ENCODE measurements around the gene PDGFB.

PDGFB gene

GRCh38 chr22:39254789-39255298, 10.1 kb upstream of the PDGFB start:
- DNase-seq (ENCODE audit: low read depth in 2 of 2), result no peak

GRCh38 chr22:39254122-39254521, 9.3 kb upstream of the PDGFB start:
- no peak for DNase-seq (ENCODE audit: low read depth in 2 of 2)

- no peak for DNase-seq (ENCODE audit: low read depth in 2 of 2)
Observed at GRCh38 chr22:39253435-39254070, 8.8 kb upstream of the PDGFB start.

- DNase-seq (ENCODE audit: low read depth in 2 of 2), result no peak
Observed at GRCh38 chr22:39252461-39253434, 8.0 kb upstream of the PDGFB start.

- no peak for DNase-seq (ENCODE audit: low read depth in 2 of 2)
Observed at GRCh38 chr22:39251762-39252460, 7.1 kb upstream of the PDGFB start.

- no peak for DNase-seq (ENCODE audit: low read depth in 2 of 2)
Observed at GRCh38 chr22:39250838-39251237, 6.1 kb upstream of the PDGFB start.

- no peak for DNase-seq (ENCODE audit: low read depth in 2 of 2)
Observed at GRCh38 chr22:39250131-39250530, 5.3 kb upstream of the PDGFB start.

GRCh38 chr22:39249086-39249704, 4.4 kb upstream of the PDGFB start:
- DNase-seq (ENCODE audit: low read depth in 2 of 2), result no peak

GRCh38 chr22:39248254-39248653, 3.5 kb upstream of the PDGFB start:
- no peak for DNase-seq (ENCODE audit: low read depth in 2 of 2)

- DNase-seq (ENCODE audit: low read depth in 2 of 2), result no peak
Observed at GRCh38 chr22:39247361-39247760, 2.6 kb upstream of the PDGFB start.

- DNase-seq (ENCODE audit: low read depth in 2 of 2), result no peak
Observed at GRCh38 chr22:39246690-39247332, 2.0 kb upstream of the PDGFB start.

- no peak for DNase-seq (ENCODE audit: low read depth in 2 of 2)
Observed at GRCh38 chr22:39246217-39246616, 1.4 kb upstream of the PDGFB start.

GRCh38 chr22:39245130-39246039, 603 bp upstream of the PDGFB start:
- no peak for DNase-seq (ENCODE audit: low read depth in 2 of 2)

GRCh38 chr22:39244136-39244495, 666 bp downstream of the PDGFB start:
- no peak for DNase-seq (ENCODE audit: low read depth in 2 of 2)

GRCh38 chr22:39243439-39244135, 1.2 kb downstream of the PDGFB start:
- DNase-seq (ENCODE audit: low read depth in 2 of 2), result no peak

GRCh38 chr22:39242595-39243438, 2.0 kb downstream of the PDGFB start:
- no peak for DNase-seq (ENCODE audit: low read depth in 2 of 2)

- no peak for DNase-seq (ENCODE audit: low read depth in 2 of 2)
Observed at GRCh38 chr22:39241794-39242594, 2.8 kb downstream of the PDGFB start.

Data from stimulated activated CD8-positive, alpha-beta memory T cell treated with anti-CD3 and anti-CD28 coated beads, Interleukin-7, amount 100 ng/mL, for 1 hour (primary cell).